ENCODE data around the gene SETBP1.

The SETBP1 gene

DNA sequence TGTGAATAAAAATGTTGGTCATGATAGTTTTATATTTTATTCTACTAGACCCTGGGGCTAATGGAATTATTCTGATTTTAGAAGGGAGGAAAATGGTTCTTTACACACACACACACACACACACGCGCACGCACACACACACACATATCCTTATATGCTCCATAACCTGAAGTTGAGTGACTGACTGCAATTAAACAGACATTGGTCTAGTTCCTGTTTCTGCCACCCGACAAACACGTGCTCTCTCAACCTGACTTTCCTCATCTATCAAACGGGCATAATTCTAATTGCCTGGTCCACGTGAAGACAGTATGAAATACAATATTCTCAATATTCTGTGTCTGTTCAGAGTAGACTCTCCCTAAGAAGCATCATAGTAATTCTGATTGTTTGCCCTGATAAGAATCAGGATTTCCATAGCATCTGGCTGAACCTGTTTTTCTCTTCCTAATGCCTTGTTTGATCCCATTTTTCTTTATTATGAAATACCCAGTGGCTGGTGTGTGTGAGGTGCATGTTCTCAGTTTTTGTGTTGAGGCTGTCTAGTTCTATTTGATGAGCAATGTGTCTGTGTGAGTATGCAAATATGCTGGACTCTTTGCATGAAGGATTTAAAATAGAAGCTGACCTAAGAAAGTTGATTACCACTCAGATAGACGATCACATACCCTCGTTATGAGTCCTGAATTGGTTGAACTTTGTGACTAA, 51.0 kb downstream of the SETBP1 start (continued):
- TF ChIP-seq, protein P1, sequence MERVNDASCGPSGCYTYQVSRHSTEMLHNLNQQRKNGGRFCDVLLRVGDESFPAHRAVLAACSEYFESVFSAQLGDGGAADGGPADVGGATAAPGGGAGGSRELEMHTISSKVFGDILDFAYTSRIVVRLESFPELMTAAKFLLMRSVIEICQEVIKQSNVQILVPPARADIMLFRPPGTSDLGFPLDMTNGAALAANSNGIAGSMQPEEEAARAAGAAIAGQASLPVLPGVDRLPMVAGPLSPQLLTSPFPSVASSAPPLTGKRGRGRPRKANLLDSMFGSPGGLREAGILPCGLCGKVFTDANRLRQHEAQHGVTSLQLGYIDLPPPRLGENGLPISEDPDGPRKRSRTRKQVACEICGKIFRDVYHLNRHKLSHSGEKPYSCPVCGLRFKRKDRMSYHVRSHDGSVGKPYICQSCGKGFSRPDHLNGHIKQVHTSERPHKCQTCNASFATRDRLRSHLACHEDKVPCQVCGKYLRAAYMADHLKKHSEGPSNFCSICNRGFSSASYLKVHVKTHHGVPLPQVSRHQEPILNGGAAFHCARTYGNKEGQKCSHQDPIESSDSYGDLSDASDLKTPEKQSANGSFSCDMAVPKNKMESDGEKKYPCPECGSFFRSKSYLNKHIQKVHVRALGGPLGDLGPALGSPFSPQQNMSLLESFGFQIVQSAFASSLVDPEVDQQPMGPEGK (CRISPR knock-in tag; IDR thresholded peaks at IDR 0.05; ENCODE audit: borderline replicate concordance), result no peak
- TF ChIP-seq ZNF565 (CRISPR knock-in tag; conservative IDR thresholded peaks at IDR 0.05; ENCODE audit: low read depth), result no peak

DNA sequence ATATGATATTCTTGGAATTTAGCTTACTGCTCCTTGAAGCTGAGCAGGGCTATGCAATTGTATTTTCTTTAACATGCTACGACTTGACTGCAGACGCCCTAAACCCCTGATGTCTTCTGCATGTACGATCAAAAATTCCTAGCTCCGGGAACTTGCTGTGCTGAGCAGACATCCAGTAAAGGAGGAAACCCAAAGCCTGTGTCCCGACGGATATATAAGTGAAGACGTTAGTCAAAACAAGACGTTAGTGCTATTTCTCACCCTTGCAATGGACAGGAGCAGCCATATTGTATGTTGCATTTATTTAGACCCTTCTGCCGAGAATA, 51.5 kb downstream of the SETBP1 start:
- TF ChIP-seq ZNF8 (CRISPR knock-in tag; IDR thresholded peaks at IDR 0.05) (no peak), ZC3H10 (CRISPR knock-in tag; IDR thresholded peaks at IDR 0.05) (no peak), GLIS3 (CRISPR knock-in tag; IDR thresholded peaks at IDR 0.05) (no peak), ESRRG (CRISPR knock-in tag; IDR thresholded peaks at IDR 0.05) (no peak), ARNTL (CRISPR knock-in tag; IDR thresholded peaks at IDR 0.05; ENCODE audit: borderline replicate concordance, low read depth) (no peak), ZNF565 (CRISPR knock-in tag; conservative IDR thresholded peaks at IDR 0.05; ENCODE audit: low read depth) (no peak), TCF4 (CRISPR knock-in tag; IDR thresholded peaks at IDR 0.05; ENCODE audit: borderline replicate concordance) (no peak), OSR1 (CRISPR knock-in tag; IDR thresholded peaks at IDR 0.05) (no peak), SNAI2 (CRISPR knock-in tag; IDR thresholded peaks at IDR 0.05) (no peak), TOX (CRISPR knock-in tag; IDR thresholded peaks at IDR 0.05; ENCODE audit: borderline replicate concordance) (no peak), RARB (CRISPR knock-in tag; IDR thresholded peaks at IDR 0.05) (no peak), PPARA (CRISPR knock-in tag; IDR thresholded peaks at IDR 0.05; ENCODE audit: borderline replicate concordance) (no peak), CSDC2 (CRISPR knock-in tag; IDR thresholded peaks at IDR 0.05) (no peak)
- TF ChIP-seq, protein P1 (CRISPR knock-in tag; IDR thresholded peaks at IDR 0.05; ENCODE audit: borderline replicate concordance), result no peak
- TF ChIP-seq, protein P2, sequence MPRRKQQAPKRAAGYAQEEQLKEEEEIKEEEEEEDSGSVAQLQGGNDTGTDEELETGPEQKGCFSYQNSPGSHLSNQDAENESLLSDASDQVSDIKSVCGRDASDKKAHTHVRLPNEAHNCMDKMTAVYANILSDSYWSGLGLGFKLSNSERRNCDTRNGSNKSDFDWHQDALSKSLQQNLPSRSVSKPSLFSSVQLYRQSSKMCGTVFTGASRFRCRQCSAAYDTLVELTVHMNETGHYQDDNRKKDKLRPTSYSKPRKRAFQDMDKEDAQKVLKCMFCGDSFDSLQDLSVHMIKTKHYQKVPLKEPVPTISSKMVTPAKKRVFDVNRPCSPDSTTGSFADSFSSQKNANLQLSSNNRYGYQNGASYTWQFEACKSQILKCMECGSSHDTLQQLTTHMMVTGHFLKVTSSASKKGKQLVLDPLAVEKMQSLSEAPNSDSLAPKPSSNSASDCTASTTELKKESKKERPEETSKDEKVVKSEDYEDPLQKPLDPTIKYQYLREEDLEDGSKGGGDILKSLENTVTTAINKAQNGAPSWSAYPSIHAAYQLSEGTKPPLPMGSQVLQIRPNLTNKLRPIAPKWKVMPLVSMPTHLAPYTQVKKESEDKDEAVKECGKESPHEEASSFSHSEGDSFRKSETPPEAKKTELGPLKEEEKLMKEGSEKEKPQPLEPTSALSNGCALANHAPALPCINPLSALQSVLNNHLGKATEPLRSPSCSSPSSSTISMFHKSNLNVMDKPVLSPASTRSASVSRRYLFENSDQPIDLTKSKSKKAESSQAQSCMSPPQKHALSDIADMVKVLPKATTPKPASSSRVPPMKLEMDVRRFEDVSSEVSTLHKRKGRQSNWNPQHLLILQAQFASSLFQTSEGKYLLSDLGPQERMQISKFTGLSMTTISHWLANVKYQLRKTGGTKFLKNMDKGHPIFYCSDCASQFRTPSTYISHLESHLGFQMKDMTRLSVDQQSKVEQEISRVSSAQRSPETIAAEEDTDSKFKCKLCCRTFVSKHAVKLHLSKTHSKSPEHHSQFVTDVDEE (CRISPR knock-in tag; IDR thresholded peaks at IDR 0.05), result no peak
- TF ChIP-seq, protein P3, sequence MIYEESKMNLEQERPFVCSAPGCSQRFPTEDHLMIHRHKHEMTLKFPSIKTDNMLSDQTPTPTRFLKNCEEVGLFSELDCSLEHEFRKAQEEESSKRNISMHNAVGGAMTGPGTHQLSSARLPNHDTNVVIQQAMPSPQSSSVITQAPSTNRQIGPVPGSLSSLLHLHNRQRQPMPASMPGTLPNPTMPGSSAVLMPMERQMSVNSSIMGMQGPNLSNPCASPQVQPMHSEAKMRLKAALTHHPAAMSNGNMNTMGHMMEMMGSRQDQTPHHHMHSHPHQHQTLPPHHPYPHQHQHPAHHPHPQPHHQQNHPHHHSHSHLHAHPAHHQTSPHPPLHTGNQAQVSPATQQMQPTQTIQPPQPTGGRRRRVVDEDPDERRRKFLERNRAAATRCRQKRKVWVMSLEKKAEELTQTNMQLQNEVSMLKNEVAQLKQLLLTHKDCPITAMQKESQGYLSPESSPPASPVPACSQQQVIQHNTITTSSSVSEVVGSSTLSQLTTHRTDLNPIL (CRISPR knock-in tag; IDR thresholded peaks at IDR 0.05; ENCODE audit: low read depth), result no peak
- TF ChIP-seq, protein P4, sequence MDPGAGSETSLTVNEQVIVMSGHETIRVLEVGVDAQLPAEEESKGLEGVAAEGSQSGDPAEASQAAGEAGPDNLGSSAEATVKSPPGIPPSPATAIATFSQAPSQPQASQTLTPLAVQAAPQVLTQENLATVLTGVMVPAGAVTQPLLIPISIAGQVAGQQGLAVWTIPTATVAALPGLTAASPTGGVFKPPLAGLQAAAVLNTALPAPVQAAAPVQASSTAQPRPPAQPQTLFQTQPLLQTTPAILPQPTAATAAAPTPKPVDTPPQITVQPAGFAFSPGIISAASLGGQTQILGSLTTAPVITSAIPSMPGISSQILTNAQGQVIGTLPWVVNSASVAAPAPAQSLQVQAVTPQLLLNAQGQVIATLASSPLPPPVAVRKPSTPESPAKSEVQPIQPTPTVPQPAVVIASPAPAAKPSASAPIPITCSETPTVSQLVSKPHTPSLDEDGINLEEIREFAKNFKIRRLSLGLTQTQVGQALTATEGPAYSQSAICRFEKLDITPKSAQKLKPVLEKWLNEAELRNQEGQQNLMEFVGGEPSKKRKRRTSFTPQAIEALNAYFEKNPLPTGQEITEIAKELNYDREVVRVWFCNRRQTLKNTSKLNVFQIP (CRISPR knock-in tag; IDR thresholded peaks at IDR 0.05; ENCODE audit: borderline replicate concordance, low read depth), result no peak
- ATAC-seq, result no peak; the same call in 2 of the 3 replicates

DNA sequence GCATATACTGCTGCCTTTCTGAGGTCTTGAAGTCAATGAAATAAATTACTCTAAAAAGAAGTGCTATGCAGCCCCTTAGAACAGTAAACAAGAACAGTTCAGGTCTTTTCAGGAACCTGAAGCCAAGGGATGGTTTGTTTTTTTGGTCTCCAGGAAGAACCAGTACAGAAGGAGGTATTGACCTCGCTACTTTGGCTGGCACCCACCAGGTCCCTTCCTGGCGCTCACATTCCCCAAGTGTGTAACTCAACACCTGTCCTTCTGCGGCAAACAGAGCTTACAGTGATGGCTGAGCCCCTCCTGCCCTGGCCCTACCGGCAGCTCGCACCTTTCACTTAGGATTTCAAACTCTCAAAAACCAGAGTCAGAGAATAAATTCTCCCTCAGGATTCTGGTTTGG, 51.9 kb downstream of the SETBP1 start:
- ATAC-seq, result peak; percentile 13; the same call in 2 of the 3 replicates
- no peak for TF ChIP-seq OSR1 (CRISPR knock-in tag; IDR thresholded peaks at IDR 0.05)
- no peak for TF ChIP-seq PPARA (CRISPR knock-in tag; IDR thresholded peaks at IDR 0.05; ENCODE audit: borderline replicate concordance)
- TF ChIP-seq RARB (CRISPR knock-in tag; IDR thresholded peaks at IDR 0.05), result no peak
- TF ChIP-seq CSDC2 (CRISPR knock-in tag; IDR thresholded peaks at IDR 0.05), result no peak
- TF ChIP-seq, protein P5, sequence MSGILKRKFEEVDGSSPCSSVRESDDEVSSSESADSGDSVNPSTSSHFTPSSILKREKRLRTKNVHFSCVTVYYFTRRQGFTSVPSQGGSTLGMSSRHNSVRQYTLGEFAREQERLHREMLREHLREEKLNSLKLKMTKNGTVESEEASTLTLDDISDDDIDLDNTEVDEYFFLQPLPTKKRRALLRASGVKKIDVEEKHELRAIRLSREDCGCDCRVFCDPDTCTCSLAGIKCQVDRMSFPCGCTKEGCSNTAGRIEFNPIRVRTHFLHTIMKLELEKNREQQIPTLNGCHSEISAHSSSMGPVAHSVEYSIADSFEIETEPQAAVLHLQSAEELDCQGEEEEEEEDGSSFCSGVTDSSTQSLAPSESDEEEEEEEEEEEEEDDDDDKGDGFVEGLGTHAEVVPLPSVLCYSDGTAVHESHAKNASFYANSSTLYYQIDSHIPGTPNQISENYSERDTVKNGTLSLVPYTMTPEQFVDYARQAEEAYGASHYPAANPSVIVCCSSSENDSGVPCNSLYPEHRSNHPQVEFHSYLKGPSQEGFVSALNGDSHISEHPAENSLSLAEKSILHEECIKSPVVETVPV (CRISPR knock-in tag; IDR thresholded peaks at IDR 0.05), result no peak
- TF ChIP-seq, protein P4 (CRISPR knock-in tag; IDR thresholded peaks at IDR 0.05; ENCODE audit: borderline replicate concordance, low read depth), result no peak
- no peak for TF ChIP-seq ZNF8 (CRISPR knock-in tag; IDR thresholded peaks at IDR 0.05)
- TF ChIP-seq ZNF565 (CRISPR knock-in tag; conservative IDR thresholded peaks at IDR 0.05; ENCODE audit: low read depth), result no peak
- no peak for TF ChIP-seq TOX (CRISPR knock-in tag; IDR thresholded peaks at IDR 0.05; ENCODE audit: borderline replicate concordance)
- TF ChIP-seq ZC3H10 (CRISPR knock-in tag; IDR thresholded peaks at IDR 0.05), result no peak
- TF ChIP-seq TCF4 (CRISPR knock-in tag; IDR thresholded peaks at IDR 0.05; ENCODE audit: borderline replicate concordance), result no peak
- TF ChIP-seq ARNTL (CRISPR knock-in tag; IDR thresholded peaks at IDR 0.05; ENCODE audit: borderline replicate concordance, low read depth), result no peak
- TF ChIP-seq ZNF70 (CRISPR knock-in tag; IDR thresholded peaks at IDR 0.05), result no peak
- TF ChIP-seq ISL1 (CRISPR knock-in tag; IDR thresholded peaks at IDR 0.05), result no peak
- TF ChIP-seq SNAI2 (CRISPR knock-in tag; IDR thresholded peaks at IDR 0.05), result no peak

Data from SK-N-SH treated with all-trans-retinoic acid at 6 μM for 48 hours (cell line).